ENCODE measurements around the gene SHISAL1.
"Not testable (repeated sequence)": the region's sequence is repeated elsewhere in the genome, so short reads cannot be mapped to it uniquely, and the experiment has no call there.

The SHISAL1 gene

DNA sequence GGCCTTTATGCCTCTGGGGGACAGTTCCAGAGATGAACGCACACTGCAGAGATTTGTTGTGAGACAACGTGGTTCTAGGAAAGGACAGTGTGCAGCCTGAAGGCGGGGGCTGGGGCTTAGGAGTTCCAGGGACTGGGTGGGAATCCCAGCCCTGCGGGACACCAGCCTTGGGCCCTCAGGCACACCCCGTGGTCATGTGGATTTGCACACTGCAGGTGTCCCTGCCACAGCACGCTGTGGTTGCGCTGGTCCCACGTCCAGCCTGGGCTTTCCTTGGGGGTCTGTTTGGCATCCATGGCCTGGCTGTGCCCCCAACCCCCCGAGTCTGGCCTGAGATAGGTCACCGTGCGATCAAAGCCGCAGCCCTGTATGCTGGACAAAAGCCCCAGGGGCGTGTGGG lies 7.3 kb downstream of the SHISAL1 start:
- Mint-ChIP-seq H3K4me3 (no peak overlapping the region), H3K4me1 (peaks cover 44% of the 10 kb centered on the region)
- TF ChIP-seq, protein P1, sequence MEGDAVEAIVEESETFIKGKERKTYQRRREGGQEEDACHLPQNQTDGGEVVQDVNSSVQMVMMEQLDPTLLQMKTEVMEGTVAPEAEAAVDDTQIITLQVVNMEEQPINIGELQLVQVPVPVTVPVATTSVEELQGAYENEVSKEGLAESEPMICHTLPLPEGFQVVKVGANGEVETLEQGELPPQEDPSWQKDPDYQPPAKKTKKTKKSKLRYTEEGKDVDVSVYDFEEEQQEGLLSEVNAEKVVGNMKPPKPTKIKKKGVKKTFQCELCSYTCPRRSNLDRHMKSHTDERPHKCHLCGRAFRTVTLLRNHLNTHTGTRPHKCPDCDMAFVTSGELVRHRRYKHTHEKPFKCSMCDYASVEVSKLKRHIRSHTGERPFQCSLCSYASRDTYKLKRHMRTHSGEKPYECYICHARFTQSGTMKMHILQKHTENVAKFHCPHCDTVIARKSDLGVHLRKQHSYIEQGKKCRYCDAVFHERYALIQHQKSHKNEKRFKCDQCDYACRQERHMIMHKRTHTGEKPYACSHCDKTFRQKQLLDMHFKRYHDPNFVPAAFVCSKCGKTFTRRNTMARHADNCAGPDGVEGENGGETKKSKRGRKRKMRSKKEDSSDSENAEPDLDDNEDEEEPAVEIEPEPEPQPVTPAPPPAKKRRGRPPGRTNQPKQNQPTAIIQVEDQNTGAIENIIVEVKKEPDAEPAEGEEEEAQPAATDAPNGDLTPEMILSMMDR (IDR thresholded peaks at IDR 0.05): no peak

DNA sequence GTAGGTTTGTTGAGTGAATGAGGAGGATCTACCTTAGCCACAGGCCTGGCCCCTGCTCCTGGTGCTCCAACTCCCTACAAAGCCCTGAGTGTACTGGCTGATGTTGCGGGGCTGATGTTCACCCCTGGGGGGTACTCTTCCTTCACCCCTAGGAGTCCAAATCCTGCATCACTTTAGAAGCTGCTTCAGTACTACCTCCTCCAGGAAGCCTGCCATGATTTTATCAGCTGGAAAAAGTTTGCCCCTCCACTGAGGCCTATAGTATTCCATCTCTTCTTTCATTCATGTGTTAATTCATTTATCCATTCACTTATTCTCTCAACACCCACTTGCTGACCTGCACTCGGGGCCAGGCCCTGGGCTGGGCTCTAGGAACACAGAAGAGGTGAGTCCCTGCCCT lies 7.8 kb downstream of the SHISAL1 start:
- H3K4me3 Mint-ChIP-seq: no peak overlapping the region
- TF ChIP-seq, protein P1 (IDR thresholded peaks at IDR 0.05): no peak
- H3K9me3 Mint-ChIP-seq: no peaks in the 10 kb centered on the region
- no peak overlapping the region for H3K27ac Mint-ChIP-seq
- H3K27me3 Mint-ChIP-seq (ENCODE audit: low read depth, poor library complexity): peaks cover 14% of the 10 kb centered on the region
- H3K4me1 Mint-ChIP-seq: peaks cover 49% of the 10 kb centered on the region
- no peak for DNase-seq
- no peaks in the 10 kb centered on the region for H3K36me3 Mint-ChIP-seq (ENCODE audit: low read depth)

More for the DNA sequence above, 7.3 kb downstream of the SHISAL1 start:
- Mint-ChIP-seq H3K9me3 (no peaks in the 10 kb centered on the region), H3K36me3 (ENCODE audit: low read depth) (no peaks in the 10 kb centered on the region), H3K27ac (no peak overlapping the region), H3K27me3 (ENCODE audit: low read depth, poor library complexity) (peaks cover 10% of the 10 kb centered on the region)
- DNase-seq: no peak

DNA sequence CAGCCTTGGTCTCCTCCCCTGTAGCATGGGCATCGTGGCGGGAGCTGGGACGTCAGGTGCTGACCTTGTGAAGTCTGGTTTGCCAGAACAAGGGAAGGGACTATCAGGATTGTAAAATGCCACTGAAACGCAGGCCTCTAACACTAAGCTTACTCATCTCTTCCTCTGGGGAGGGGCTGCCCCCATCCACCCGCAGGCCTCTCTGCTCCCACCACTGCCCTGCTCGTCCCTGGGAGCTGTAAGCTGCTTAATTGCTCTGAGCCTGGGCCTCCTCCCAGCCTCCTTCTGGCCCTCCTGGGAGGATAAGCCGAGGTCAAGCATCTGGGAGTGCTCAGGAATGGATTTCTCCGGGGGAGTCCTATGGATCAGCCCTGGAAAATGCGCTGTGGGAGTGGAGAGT lies 8.4 kb downstream of the SHISAL1 start:
- Mint-ChIP-seq H3K4me1 (peaks cover 55% of the 10 kb centered on the region), H3K4me3 (no peak overlapping the region), H3K27me3 (ENCODE audit: low read depth, poor library complexity) (peaks cover 14% of the 10 kb centered on the region), H3K9me3 (no peaks in the 10 kb centered on the region), H3K36me3 (ENCODE audit: low read depth) (no peaks in the 10 kb centered on the region), H3K27ac (peak overlapping the region; percentile 25)
- DNase-seq: no peak
- TF ChIP-seq, protein P1 (IDR thresholded peaks at IDR 0.05): no peak

DNA sequence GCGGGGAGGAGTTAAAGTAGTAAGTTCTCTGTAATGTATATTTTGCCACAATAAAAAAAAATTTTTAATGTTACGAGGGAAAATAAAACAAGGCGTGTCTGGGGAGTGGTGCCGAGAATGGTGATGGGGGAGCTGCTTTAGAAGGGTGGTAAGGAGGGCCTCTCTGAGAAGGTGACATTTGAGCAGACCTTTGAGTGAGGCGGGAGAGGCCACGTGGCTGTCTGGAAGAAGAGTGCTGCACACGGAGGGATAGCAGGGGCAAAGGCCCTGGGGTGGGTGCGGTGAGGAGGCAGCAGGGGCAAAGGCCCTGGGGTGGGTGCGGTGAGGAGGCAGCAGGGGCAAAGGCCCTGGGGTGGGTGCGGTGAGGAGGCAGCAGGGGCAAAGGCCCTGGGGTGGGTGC lies 10.4 kb downstream of the SHISAL1 start:
- not testable (repeated sequence) for H3K27ac Mint-ChIP-seq; H3K4me3 Mint-ChIP-seq; H3K9me3 Mint-ChIP-seq; H3K36me3 Mint-ChIP-seq (ENCODE audit: low read depth); DNase-seq
- peaks cover 58% of the 10 kb centered on the region for H3K4me1 Mint-ChIP-seq
- peaks cover 14% of the 10 kb centered on the region for H3K27me3 Mint-ChIP-seq (ENCODE audit: low read depth, poor library complexity)

DNA sequence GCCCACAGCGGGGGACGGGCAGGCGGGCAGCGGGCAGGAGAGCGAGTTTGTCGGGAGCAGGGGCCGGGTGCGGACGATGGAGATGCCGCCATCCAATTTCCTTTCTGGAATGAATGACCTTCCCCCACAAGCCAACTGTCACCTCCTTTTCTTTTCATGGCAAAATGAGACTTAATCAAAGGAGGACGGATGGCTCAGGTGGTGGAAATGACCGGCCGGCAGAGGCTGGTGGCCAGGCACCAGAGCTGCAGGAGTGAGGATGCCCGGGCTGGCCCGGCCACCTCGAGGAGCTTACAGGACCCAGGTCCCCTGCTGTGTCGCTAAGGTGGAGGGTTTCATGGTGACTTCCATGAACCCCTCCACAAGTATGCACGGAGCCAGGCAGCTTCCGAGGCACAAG lies 11.7 kb downstream of the SHISAL1 start:
- TF ChIP-seq, protein P1 (IDR thresholded peaks at IDR 0.05): no peak
- peaks cover 59% of the 10 kb centered on the region for H3K4me1 Mint-ChIP-seq
- no peak overlapping the region for H3K27ac Mint-ChIP-seq
- DNase-seq: no peak
- H3K27me3 Mint-ChIP-seq (ENCODE audit: low read depth, poor library complexity): peaks cover 14% of the 10 kb centered on the region
- no peaks in the 10 kb centered on the region for H3K9me3 Mint-ChIP-seq
- H3K36me3 Mint-ChIP-seq (ENCODE audit: low read depth): no peaks in the 10 kb centered on the region
- H3K4me3 Mint-ChIP-seq: no peak overlapping the region

DNA sequence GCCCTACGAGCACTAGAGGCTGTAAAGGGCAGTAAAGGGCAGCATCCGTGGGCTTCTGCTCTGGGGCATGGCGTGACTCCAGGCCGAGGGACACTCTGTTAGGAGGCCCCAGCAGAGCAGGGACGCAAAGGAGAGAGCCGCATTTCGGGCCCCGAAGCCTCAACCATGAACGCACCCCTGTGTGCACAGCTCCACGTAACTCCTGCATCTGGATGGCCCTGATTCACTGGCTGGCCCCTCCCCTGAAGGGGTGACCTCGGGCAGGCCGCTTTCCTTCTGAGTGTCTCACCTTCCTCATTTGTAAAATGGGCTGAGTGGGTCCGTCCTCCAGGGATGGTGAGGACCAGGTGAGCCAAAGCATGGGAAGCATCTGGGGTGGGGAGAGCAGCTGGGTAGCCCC lies 13.6 kb downstream of the SHISAL1 start:
- Mint-ChIP-seq H3K27ac (peak overlapping the region; percentile 91), H3K9me3 (peaks cover 17% of the 10 kb centered on the region), H3K36me3 (ENCODE audit: low read depth) (peaks cover 9% of the 10 kb centered on the region), H3K27me3 (ENCODE audit: low read depth, poor library complexity) (peaks cover 14% of the 10 kb centered on the region), H3K4me1 (peaks cover 56% of the 10 kb centered on the region), H3K4me3 (no peak overlapping the region)
- TF ChIP-seq, protein P1 (IDR thresholded peaks at IDR 0.05): no peak
- no peak for DNase-seq

All from nephron progenitor cell (in vitro differentiated cells).